ENCODE data around the gene IL18R1.

- TF ChIP-seq CTCF (IDR thresholded peaks at IDR 0.05) (no peak), POLR2A (IDR thresholded peaks at IDR 0.05) (no peak)
These were observed 1.1 kb downstream of the IL18R1 start for GRCh38 chr2:102356741-102357140.
